Ishikawa (cell line): ENCODE data around the gene A2M.

Experiments used
- CEBPB ChIP-seq: IDR thresholded peaks from 2 replicates; pipeline ENCODE4 v1.6.1; 2012
- CREB1 ChIP-seq: IDR thresholded peaks from 2 replicates; pipeline ENCODE4 v1.6.1; 2012; ENCODE audit warnings: low read depth
- EGR1 ChIP-seq: IDR thresholded peaks from 2 replicates; pipeline ENCODE4 v1.6.1; 2012
- EP300 ChIP-seq: IDR thresholded peaks from 2 replicates; pipeline ENCODE4 v1.6.1; 2012; ENCODE audit warnings: borderline replicate concordance
- FOXM1 ChIP-seq: IDR thresholded peaks from 2 replicates; pipeline ENCODE4 v1.6.1; 2012; ENCODE audit warnings: low read depth, borderline replicate concordance
- NFIC ChIP-seq: IDR thresholded peaks from 2 replicates; pipeline ENCODE4 v1.6.1; 2012
- RAD21 ChIP-seq: IDR thresholded peaks from 2 replicates; pipeline ENCODE4 v1.6.1; 2012; ENCODE audit warnings: low read depth
- TAF1 ChIP-seq: IDR thresholded peaks from 2 replicates; pipeline ENCODE4 v1.6.1; 2012; ENCODE audit warnings: low read depth, mild to moderate bottlenecking
- TCF12 ChIP-seq: IDR thresholded peaks from 2 replicates; pipeline ENCODE4 v1.6.1; 2012; ENCODE audit warnings: low read depth
- TEAD4 ChIP-seq: IDR thresholded peaks from 2 replicates; pipeline ENCODE4 v1.6.1; 2012
- YY1 ChIP-seq: IDR thresholded peaks from 2 replicates; pipeline ENCODE4 v1.6.1; 2012; ENCODE audit warnings: low read depth
- ZBTB7A ChIP-seq: IDR thresholded peaks from 2 replicates; pipeline ENCODE4 v1.6.1; 2012; ENCODE audit warnings: low read depth
- TF ChIP-seq, protein P1 (sequence below): IDR thresholded peaks from 2 replicates; pipeline ENCODE4 v1.6.1; 2012
- TF ChIP-seq, protein P2 (sequence below): IDR thresholded peaks from 2 replicates; pipeline ENCODE4 v1.6.1; 2012
- TF ChIP-seq, protein P3 (sequence below): IDR thresholded peaks from 2 replicates; pipeline ENCODE4 v1.6.1; 2012; ENCODE audit warnings: low read depth, mild to moderate bottlenecking

The A2M gene

DNA sequence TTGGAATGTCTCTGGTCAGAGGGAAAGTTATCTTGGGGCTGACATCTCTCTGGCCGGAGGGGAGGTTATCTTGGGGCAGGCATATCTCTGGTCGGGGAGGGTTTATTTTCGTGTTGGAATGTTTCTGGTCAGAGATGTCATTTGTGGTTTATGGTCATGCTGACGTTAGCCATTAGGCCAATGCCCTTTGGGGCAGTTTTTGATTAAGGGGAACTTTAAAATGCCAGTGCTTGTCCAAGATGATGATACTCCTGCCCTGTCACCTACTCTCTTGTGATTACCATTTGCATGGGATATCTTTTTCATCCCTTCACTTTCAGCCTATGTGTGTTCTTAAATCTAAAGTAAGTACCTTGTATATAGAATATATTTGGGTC is 29.0 kb upstream of the A2M start:
- TF ChIP-seq EP300, result no peak
- TF ChIP-seq, protein P1, sequence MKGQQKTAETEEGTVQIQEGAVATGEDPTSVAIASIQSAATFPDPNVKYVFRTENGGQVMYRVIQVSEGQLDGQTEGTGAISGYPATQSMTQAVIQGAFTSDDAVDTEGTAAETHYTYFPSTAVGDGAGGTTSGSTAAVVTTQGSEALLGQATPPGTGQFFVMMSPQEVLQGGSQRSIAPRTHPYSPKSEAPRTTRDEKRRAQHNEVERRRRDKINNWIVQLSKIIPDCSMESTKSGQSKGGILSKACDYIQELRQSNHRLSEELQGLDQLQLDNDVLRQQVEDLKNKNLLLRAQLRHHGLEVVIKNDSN, result no peak
- no peak for TF ChIP-seq EGR1
- TF ChIP-seq, protein P2, sequence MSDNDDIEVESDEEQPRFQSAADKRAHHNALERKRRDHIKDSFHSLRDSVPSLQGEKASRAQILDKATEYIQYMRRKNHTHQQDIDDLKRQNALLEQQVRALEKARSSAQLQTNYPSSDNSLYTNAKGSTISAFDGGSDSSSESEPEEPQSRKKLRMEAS, result no peak
- TF ChIP-seq RAD21, result no peak
- TF ChIP-seq, protein P3, sequence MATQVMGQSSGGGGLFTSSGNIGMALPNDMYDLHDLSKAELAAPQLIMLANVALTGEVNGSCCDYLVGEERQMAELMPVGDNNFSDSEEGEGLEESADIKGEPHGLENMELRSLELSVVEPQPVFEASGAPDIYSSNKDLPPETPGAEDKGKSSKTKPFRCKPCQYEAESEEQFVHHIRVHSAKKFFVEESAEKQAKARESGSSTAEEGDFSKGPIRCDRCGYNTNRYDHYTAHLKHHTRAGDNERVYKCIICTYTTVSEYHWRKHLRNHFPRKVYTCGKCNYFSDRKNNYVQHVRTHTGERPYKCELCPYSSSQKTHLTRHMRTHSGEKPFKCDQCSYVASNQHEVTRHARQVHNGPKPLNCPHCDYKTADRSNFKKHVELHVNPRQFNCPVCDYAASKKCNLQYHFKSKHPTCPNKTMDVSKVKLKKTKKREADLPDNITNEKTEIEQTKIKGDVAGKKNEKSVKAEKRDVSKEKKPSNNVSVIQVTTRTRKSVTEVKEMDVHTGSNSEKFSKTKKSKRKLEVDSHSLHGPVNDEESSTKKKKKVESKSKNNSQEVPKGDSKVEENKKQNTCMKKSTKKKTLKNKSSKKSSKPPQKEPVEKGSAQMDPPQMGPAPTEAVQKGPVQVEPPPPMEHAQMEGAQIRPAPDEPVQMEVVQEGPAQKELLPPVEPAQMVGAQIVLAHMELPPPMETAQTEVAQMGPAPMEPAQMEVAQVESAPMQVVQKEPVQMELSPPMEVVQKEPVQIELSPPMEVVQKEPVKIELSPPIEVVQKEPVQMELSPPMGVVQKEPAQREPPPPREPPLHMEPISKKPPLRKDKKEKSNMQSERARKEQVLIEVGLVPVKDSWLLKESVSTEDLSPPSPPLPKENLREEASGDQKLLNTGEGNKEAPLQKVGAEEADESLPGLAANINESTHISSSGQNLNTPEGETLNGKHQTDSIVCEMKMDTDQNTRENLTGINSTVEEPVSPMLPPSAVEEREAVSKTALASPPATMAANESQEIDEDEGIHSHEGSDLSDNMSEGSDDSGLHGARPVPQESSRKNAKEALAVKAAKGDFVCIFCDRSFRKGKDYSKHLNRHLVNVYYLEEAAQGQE, result no peak
- no peak for TF ChIP-seq TAF1
- no peak for TF ChIP-seq ZBTB7A
- no peak for TF ChIP-seq CREB1
- no peak for TF ChIP-seq CEBPB
- no peak for TF ChIP-seq TEAD4
- no peak for TF ChIP-seq YY1
- no peak for TF ChIP-seq TCF12
- TF ChIP-seq FOXM1, result no peak

DNA sequence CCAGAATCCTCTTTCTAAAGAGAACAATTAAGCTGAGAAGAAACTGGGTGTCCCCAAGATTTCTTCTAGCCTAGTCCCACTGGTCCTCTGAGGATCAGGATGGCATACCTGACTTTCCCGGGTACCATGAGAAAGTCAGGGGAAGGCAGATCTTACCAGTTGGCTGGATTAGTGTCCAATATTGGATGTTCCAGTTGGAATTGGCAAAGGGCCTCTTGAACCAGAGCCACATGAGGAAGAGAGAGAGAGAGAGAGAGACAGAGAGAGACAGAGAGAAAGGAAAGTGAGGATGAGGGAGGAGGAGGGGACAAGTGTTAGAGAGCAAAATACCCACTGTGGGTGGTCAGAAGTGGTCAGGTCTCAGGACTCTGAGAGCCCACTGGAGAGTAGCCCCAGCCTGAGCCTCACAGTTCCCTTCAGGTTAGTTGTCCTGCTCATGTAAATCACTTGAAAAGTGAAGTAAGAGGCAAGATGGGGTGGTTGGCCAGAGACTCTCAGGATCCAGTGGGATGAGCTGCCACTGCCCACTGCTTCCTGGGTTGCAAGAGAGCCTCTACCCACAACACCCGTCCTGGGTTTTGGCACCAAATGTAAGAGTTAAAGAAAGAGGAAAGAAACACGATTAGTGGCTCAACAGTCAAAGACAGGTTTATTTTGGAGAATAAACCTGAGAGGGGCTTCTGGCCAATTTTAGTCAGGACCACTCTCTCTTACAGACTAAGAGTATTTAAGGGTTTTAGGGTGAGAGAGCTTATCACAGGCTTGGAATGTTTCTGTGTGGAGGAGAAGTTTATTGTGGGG is 28.4 kb upstream of the A2M start:
- TF ChIP-seq, protein P3, result no peak
- TF ChIP-seq NFIC (no peak), ZBTB7A (no peak), RAD21 (no peak), CEBPB (no peak), CREB1 (no peak), FOXM1 (no peak), TCF12 (no peak), YY1 (no peak), TAF1 (no peak), EP300 (no peak), TEAD4 (no peak), EGR1 (no peak)
- TF ChIP-seq, protein P2, result no peak

DNA sequence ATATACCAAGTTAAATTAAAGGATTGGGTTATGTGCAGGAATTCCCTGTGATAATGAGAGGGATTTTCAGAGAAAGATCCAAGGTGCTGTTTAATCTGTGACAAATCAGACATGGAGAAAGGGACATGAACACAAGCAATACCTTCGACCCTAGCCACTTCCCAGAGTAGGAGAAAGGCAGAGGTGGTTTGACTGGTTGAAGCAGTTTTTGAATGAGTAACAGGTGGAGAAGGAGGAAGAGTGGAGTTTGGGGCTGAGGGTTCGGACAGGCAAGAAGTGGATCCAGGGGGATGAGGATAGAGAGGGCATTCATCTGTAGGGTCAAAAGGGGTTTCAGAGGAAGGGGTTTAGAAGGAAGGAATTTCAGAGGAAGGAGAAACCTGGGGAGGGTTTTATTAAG is 27.4 kb upstream of the A2M start:
- TF ChIP-seq, protein P1, result no peak
- no peak for TF ChIP-seq ZBTB7A
- no peak for TF ChIP-seq TAF1
- no peak for TF ChIP-seq YY1
- TF ChIP-seq CREB1, result no peak
- TF ChIP-seq, protein P2, result no peak
- TF ChIP-seq FOXM1, result no peak
- no peak for TF ChIP-seq CEBPB
- no peak for TF ChIP-seq TEAD4
- no peak for TF ChIP-seq TCF12
- no peak for TF ChIP-seq EGR1
- TF ChIP-seq, protein P3, result no peak
- no peak for TF ChIP-seq EP300
- TF ChIP-seq NFIC, result no peak
- TF ChIP-seq RAD21, result no peak

DNA sequence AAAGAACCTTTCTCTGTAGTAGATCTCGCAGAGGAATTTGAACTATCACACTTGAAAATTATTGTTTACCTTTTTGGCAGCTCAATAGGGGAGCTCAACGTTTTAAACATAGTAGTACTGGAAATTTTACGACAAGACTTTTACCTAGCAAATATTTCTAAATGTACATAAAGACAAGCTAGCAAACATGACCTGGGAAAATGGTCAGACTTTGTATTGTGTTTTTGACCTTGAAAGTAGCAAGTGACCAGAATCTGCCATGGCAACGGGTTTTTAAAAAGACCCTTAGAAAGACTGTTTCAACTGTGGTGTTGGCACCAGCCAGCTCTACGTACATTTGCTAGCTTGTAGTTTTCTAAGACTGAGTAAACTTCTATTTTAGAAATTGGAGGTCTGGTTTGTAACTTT is 20.2 kb upstream of the A2M start:
- TF ChIP-seq EP300, result no peak
- TF ChIP-seq, protein P1, result no peak
- TF ChIP-seq CREB1, result no peak
- TF ChIP-seq RAD21, result no peak
- TF ChIP-seq CEBPB, result no peak
- TF ChIP-seq NFIC, result no peak
- no peak for TF ChIP-seq TEAD4
- no peak for TF ChIP-seq FOXM1
- no peak for TF ChIP-seq TAF1
- TF ChIP-seq TCF12, result no peak
- no peak for TF ChIP-seq YY1
- TF ChIP-seq ZBTB7A, result no peak
- TF ChIP-seq EGR1, result no peak
- TF ChIP-seq, protein P2, result no peak
- TF ChIP-seq, protein P3, result no peak
